Naive thymus-derived CD8-positive, alpha-beta T cell (primary cell): Measurements from ENCODE around the gene CDHR2. TPM values are rescaled to one million over a fixed set of nuclear protein-coding genes. Genes with fewer than 3 reads are reported as not detected.

Experiments
- ATAC-seq, 2 donors: fragments of 150-1000 bp; cut with Tn5 transposase in 1 of 2; sonication (Bioruptor Pico), chemical (Tn5 transposase) in 1 of 2; 1 replicate in 1 of 2; 2 replicates in 1 of 2; pipeline ENCODE4 v1.10.0; 2021; ENCODE audit warnings: mild to moderate bottlenecking in 2 of 2, moderate library complexity in 2 of 2
- POLR2A ChIA-PET: fragments of 350-600 bp; sonication (Branson Sonifier 250); formaldehyde crosslinking; loops from one replicate; lab custom pipeline; 2021; ENCODE audit warnings: antibody characterized with exemption; lab: Charles Lee
- DNase-seq, 10 donors: peaks; one replicate each; pipeline versions ENCODE4 v3.0.0 to v3.0.0-alpha.2; 2020 to 2022
- H3K27ac Mint-ChIP-seq, 10 donors: one replicate each; pipeline ENCODE4 v1.8.0; 2020 to 2022; ENCODE audit warnings: mild to moderate bottlenecking in 10 of 10, mixed read lengths in 10 of 10, moderate library complexity in 4 of 10, inconsistent platforms in 1 of 10
- H3K27me3 Mint-ChIP-seq, 5 donors: one replicate each; pipeline ENCODE4 v1.8.0; 2021 to 2022; ENCODE audit warnings: mixed read lengths in 5 of 5
- H3K36me3 Mint-ChIP-seq, 3 donors: one replicate each; pipeline ENCODE4 v1.8.0; 2020 to 2022; ENCODE audit warnings: mixed read lengths in 3 of 3, mild to moderate bottlenecking in 2 of 3, inconsistent platforms in 1 of 3
- H3K4me1 Mint-ChIP-seq, 4 donors: one replicate each; pipeline ENCODE4 v1.8.0; 2021 to 2022; ENCODE audit warnings: mixed read lengths in 4 of 4
- H3K4me3 Mint-ChIP-seq, 10 donors: one replicate each; pipeline ENCODE4 v1.8.0; 2020 to 2022; ENCODE audit warnings: mild to moderate bottlenecking in 10 of 10, mixed read lengths in 10 of 10, moderate library complexity in 6 of 10, inconsistent platforms in 1 of 10
- H3K9me3 Mint-ChIP-seq, 9 donors: one replicate each; pipeline ENCODE4 v1.8.0; 2020 to 2022; ENCODE audit warnings: mixed read lengths in 9 of 9, mild to moderate bottlenecking in 3 of 9, inconsistent platforms in 1 of 9, moderate library complexity in 1 of 9
- polyA plus RNA-seq, 3 donors: library from polyadenylated mRNA; unstranded; fragments of 300-500 nt; fragmentation: Illumina TruSeq; gene quantifications; one replicate each; pipeline ENCODE4 v1.2.3, GENCODE V29; 2021
- total RNA-seq, 8 experiments: library from RNA in 2 of 8; stranded (reverse) in 2 of 8; gene quantifications; one replicate each; pipeline ENCODE4 v1.2.3 and lab custom pipeline; 2021 to 2026

Gene CDHR2
- total and polyA plus RNA-seq, 5 experiments from 2014 or later = 0.26 to 4.8 (median 3.6) TPM; not detected in 2

DNA sequence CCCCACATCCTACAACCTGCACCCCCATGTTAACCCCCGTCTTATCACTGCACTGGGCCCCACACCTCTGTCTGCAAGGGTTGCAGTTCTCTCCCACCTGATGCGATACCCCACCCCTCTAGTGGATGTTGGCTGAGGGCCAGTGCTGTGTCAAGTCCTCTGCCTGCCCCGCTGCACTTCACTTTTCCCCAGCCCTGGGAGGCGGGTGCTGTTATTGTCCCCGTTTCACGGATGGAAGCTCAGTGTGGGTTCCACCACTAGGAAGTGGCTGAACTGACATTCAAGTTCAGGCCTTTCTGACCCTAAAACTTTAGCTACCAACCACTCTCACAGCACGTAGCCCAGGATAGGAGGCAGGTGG, 77.7 kb downstream of the CDHR2 start:
- no peak overlapping the region for H3K4me3 Mint-ChIP-seq
- H3K27me3 Mint-ChIP-seq = peaks cover 20 to 74% (median 46%) of the 10 kb centered on the region in 5 donors
- H3K27ac Mint-ChIP-seq = peak overlapping the region in 1 of 10 donors; percentile 30
- no peaks in the 10 kb centered on the region for H3K36me3 Mint-ChIP-seq
- DNase-seq (no peak), ATAC-seq (no peak)
- POLR2A ChIA-PET = interaction anchor here (0.5 kb wide), 1 partner anchor 55 kb away, joined by 3 read pairs; no protein-coding TSS in a partner anchor
- no peaks in the 10 kb centered on the region for H3K9me3 Mint-ChIP-seq
- H3K4me1 Mint-ChIP-seq = peaks cover 4 to 17% (median 17%) of the 10 kb centered on the region in 4 donors

DNA sequence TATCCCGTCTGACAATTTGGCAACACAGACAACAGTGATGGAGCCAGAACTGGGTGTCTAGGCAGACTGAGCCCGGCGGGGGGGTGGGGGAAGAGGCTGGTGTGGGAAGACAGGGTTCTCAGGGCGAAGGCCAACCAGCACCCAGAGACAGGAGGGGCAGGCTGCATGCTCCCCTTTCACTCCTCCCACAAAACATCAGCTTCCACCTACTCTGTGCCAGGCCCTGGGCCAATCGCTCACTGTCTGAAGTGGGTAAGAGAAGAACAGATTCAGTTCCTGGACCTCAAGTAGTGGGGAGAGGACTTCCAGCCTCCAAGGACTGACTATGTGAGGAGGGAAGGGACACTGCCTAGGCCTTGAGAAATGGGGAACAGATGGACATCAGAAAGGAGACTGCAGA, 78.4 kb downstream of the CDHR2 start:
- POLR2A ChIA-PET = interaction anchor here (1.3 kb wide), 1 partner anchor 20 kb away, joined by 3 read pairs; the partner anchor contains the start of gene TSPAN17
- Mint-ChIP-seq H3K27ac (no peak overlapping the region), H3K27me3 (peaks cover 20 to 76% (median 46%) of the 10 kb centered on the region in 5 donors), H3K4me1 (peaks cover 4 to 17% (median 17%) of the 10 kb centered on the region in 4 donors), H3K9me3 (no peaks in the 10 kb centered on the region), H3K36me3 (no peaks in the 10 kb centered on the region), H3K4me3 (peak overlapping the region in 2 of 10 donors; percentile 30)
- no peak for DNase-seq
- no peak for ATAC-seq

DNA sequence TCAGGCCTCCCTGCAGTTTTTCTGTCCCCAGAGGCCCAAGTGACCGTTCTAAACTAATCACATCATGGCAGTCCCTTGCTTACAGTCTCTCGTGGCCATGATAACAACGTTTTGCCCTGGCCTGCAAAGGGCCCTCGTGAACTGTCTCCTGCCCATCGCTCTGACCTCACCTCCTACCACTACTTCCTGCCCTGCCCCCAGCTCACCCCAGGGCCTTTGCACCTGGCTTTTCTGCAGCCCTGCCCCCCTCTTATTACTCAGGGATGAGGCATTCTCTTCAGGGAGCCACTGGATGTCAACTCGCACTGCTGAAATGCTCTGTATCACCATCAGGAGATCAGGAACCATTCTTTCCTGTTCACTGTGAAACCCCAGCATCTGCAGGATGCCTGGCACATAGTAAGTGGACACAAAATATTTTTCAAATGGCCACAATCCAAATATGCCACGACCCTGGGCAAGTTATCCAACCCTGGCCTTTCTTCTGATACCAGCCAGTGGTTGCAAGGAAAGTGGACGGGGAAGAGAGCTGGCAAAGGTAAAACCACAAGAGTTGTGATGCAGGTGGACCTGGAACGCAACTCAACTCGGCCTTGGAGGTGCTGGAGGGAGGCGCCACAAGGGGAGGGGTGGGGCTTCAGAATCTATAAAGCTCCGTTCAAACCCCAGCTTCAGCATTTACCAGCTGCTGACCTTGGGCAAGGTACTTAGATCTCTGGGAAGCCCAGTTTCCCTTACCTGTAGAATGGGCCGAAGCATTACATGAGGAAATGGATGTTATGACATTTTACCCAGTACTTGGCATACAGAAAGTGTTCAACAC, 79.5 kb downstream of the CDHR2 start:
- Mint-ChIP-seq H3K4me1 (peaks cover 6 to 19% (median 18%) of the 10 kb centered on the region in 4 donors), H3K27me3 (peaks cover 23 to 79% (median 53%) of the 10 kb centered on the region in 5 donors), H3K9me3 (no peaks in the 10 kb centered on the region), H3K27ac (peak overlapping the region in 1 of 10 donors; percentile 78), H3K4me3 (peak overlapping the region in 6 of 10 donors; percentile 38 to 68 (median 56)), H3K36me3 (no peaks in the 10 kb centered on the region)
- ATAC-seq = no peak
- DNase-seq = no peak
- POLR2A ChIA-PET = interaction anchor here (1.3 kb wide), 1 partner anchor 19 kb away, joined by 3 read pairs; the partner anchor contains the start of gene TSPAN17

DNA sequence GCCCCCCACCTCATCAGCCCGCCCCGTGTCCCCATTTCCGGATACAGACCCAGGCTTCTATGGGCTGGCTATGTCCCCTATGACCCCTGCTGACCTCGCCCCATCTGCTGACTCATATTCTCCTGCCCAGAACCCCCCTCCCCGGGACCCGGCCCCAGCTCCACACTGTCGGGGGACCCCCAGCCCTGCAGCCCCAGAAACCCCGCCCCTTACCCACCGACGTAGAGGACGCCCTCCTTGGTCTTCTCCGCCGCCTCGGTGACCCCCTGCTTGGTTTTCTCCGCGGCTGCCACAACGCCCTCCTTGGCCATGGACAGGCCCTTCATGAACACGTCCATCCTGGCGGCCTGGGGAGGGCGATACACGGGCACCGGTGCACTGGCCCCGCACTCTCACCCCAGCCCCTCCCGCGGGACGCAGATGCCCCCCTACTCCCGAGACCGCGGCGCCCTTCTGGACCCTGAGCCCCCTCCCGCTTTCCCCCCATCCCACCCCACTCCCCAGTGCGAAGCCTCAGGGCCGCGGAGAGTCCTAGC, 80.2 kb downstream of the CDHR2 start:
- Mint-ChIP-seq H3K4me3 (peak overlapping the region in 9 of 10 donors; percentile 38 to 75 (median 56)), H3K36me3 (no peaks in the 10 kb centered on the region), H3K27me3 (peaks cover 30 to 78% (median 58%) of the 10 kb centered on the region in 5 donors), H3K4me1 (peaks cover 10 to 27% (median 22%) of the 10 kb centered on the region in 4 donors), H3K9me3 (no peaks in the 10 kb centered on the region), H3K27ac (no peak overlapping the region)
- DNase-seq (no peak), ATAC-seq (no peak)
- POLR2A ChIA-PET = interaction anchor here (1.5 kb wide), 1 partner anchor 92 kb away, joined by 5 read pairs; the partner anchor contains the start of gene RNF44

DNA sequence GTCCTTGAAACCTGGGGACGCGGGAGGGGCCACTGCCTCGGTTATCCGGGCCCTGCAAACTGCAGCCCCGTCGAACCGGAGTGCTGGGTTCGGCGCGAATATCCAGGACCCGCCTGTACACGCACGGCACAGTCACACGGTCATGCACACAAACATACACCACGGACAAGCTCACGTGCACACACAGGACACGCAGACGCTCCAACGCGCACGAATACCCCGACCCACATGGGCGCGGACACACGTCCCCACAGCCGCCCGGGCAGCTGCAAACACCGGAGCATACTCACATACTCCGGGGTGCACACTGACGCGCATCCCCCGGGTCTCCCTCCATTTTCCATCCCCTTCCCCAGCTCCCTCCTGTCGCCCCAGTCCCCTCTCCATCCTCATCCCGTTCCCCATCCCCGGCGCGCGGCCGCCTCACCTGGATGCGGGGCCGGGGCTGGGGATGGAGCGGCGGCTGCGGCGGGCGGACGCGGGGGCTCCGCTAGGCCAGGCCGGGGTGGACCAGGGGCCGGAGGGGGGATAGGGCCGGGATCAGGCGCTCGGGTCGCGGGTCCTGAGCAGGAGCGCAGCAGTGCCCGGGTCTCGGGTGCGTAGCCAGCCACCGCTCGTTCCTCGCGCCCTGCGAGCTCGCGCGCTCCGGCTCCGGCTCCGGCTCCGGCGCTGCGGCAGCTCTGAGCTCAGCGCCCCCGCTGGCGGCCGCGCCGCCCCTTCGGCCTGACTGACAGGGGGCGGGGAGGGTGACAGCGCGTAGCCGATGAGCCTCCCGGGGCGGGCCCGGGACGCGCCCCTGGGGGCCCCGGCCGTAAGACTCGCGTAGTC, 80.9 kb downstream of the CDHR2 start, which contains the start of the genes EIF4E1B and SNCB:
TSS of gene EIF4E1B (plus strand) at position 823 of the 828 bp plus-strand sequence. CDS start 12,113 bp downstream, outside the sequence.
TSS of gene SNCB (minus strand) at position 682 of the 828 bp plus-strand sequence. CDS start 880 bp downstream, outside the sequence.
- POLR2A ChIA-PET = interaction anchor here (0.9 to 1.5 kb wide), 3 partner anchors 19 to 93 kb away, joined by 3 to 5 read pairs (median 3); partner anchors contain the start of gene RNF44
- H3K4me3 Mint-ChIP-seq = peak within 1 kb of the TSS; percentile 53 to 75 (median 70)
- peak; percentile 91 to 96 for ATAC-seq

GRCh38 chr5:176630681-176631222, 81.6 kb downstream of the CDHR2 start:
- DNase-seq (no peak), ATAC-seq (no peak)
- Mint-ChIP-seq H3K9me3 (peaks cover 0 to 4% (median 0%) of the 10 kb centered on the region in 9 donors), H3K4me3 (peak overlapping the region; percentile 53 to 75 (median 68)), H3K36me3 (peaks cover 0 to 7% (median 0%) of the 10 kb centered on the region in 3 donors), H3K27ac (peak overlapping the region in 1 of 10 donors; percentile 1), H3K27me3 (peaks cover 38 to 82% (median 61%) of the 10 kb centered on the region in 5 donors), H3K4me1 (peaks cover 12 to 27% (median 22%) of the 10 kb centered on the region in 4 donors)
- POLR2A ChIA-PET = interaction anchor here (0.9 to 1.5 kb wide), 3 partner anchors 18 to 93 kb away, joined by 3 to 5 read pairs (median 3); partner anchors contain the start of gene RNF44

More for the DNA sequence above, 80.9 kb downstream of the CDHR2 start, which contains the start of the genes EIF4E1B and SNCB:
- peak within 1 kb of the TSS in 1 of 10 donors; percentile 1 for H3K27ac Mint-ChIP-seq
- H3K4me1 Mint-ChIP-seq = peaks cover 10 to 27% (median 22%) of the 10 kb centered on the region in 4 donors
- peaks cover 0 to 3% (median 0%) of the 10 kb centered on the region in 3 donors for H3K36me3 Mint-ChIP-seq
- H3K27me3 Mint-ChIP-seq = peaks cover 33 to 81% (median 61%) of the 10 kb centered on the region in 5 donors
- peak in 9 of 10 donors; percentile 32 to 57 (median 51) for DNase-seq
- peaks cover 0 to 2% (median 0%) of the 10 kb centered on the region in 9 donors for H3K9me3 Mint-ChIP-seq

GRCh38 chr5:176631383-176632200, 82.5 kb downstream of the CDHR2 start:
- Mint-ChIP-seq H3K4me1 (peaks cover 12 to 27% (median 22%) of the 10 kb centered on the region in 4 donors), H3K4me3 (peak overlapping the region in 1 of 10 donors; percentile 75), H3K9me3 (peaks cover 0 to 4% (median 0%) of the 10 kb centered on the region in 9 donors), H3K27me3 (peaks cover 34 to 78% (median 61%) of the 10 kb centered on the region in 5 donors), H3K27ac (no peak overlapping the region), H3K36me3 (peaks cover 0 to 7% (median 0%) of the 10 kb centered on the region in 3 donors)
- ATAC-seq = no peak
- no peak for DNase-seq
- POLR2A ChIA-PET = no interaction called here

- H3K27ac Mint-ChIP-seq = no peak overlapping the region
- DNase-seq (no peak), ATAC-seq (no peak)
- POLR2A ChIA-PET = interaction anchor here (1.1 kb wide), 1 partner anchor 14 kb away, joined by 3 read pairs; the partner anchor contains the start of gene TSPAN17
- peaks cover 0 to 4% (median 0%) of the 10 kb centered on the region in 9 donors for H3K9me3 Mint-ChIP-seq
- H3K27me3 Mint-ChIP-seq = peaks cover 34 to 71% (median 53%) of the 10 kb centered on the region in 5 donors
- peaks cover 0 to 7% (median 0%) of the 10 kb centered on the region in 3 donors for H3K36me3 Mint-ChIP-seq
- H3K4me1 Mint-ChIP-seq = peaks cover 12 to 27% (median 22%) of the 10 kb centered on the region in 4 donors
- no peak overlapping the region for H3K4me3 Mint-ChIP-seq
Measured at GRCh38 chr5:176632745-176633144, 83.6 kb downstream of the CDHR2 start.

DNA sequence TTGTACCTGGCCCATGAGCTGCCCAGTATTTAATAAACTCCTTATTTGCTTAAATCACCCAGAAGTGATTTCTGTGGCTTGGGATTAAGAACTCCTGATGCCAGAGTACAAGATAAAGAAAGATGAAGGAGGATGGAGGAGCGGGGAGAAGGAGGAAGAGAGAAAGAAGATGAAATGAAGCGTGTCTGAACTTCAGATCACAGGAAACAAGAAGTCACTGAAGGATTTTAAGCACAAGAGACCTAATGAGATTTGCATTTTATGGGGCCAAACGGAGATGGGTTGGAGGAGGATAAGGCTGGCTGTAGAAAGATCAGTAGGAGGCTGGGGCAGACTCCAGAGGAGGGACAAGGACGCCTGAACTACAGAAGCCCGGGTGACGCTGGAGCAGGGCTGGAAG, 84.5 kb downstream of the CDHR2 start:
- peaks cover 12 to 27% (median 16%) of the 10 kb centered on the region in 4 donors for H3K4me1 Mint-ChIP-seq
- POLR2A ChIA-PET = interaction anchor here (1.1 kb wide), 1 partner anchor 13 kb away, joined by 3 read pairs; the partner anchor contains the start of gene TSPAN17
- H3K27me3 Mint-ChIP-seq = peaks cover 32 to 62% (median 50%) of the 10 kb centered on the region in 5 donors
- peaks cover 0 to 7% (median 0%) of the 10 kb centered on the region in 3 donors for H3K36me3 Mint-ChIP-seq
- no peak for DNase-seq
- no peak for ATAC-seq
- H3K27ac Mint-ChIP-seq = no peak overlapping the region
- H3K4me3 Mint-ChIP-seq = peak overlapping the region in 1 of 10 donors; percentile 13
- peaks cover 0 to 4% (median 0%) of the 10 kb centered on the region in 9 donors for H3K9me3 Mint-ChIP-seq

GRCh38 chr5:176636426-176636825, 87.3 kb downstream of the CDHR2 start:
- peaks cover 0 to 4% (median 0%) of the 10 kb centered on the region in 9 donors for H3K9me3 Mint-ChIP-seq

More at GRCh38 chr5:176636426-176636825, 87.3 kb downstream of the CDHR2 start:
- Mint-ChIP-seq H3K27me3 (peaks cover 22 to 40% (median 35%) of the 10 kb centered on the region in 5 donors), H3K36me3 (peaks cover 0 to 7% (median 0%) of the 10 kb centered on the region in 3 donors), H3K4me3 (no peak overlapping the region), H3K27ac (no peak overlapping the region), H3K4me1 (peaks cover 4 to 13% (median 7%) of the 10 kb centered on the region in 4 donors)
- POLR2A ChIA-PET = no interaction called here
- no peak for DNase-seq
- no peak for ATAC-seq
